Measurements from ENCODE around the gene TCP11. TPM values are rescaled to one million over a fixed set of nuclear protein-coding genes. Genes with fewer than 3 reads are reported as not detected.

Gene TCP11
- total and polyA plus RNA-seq, 5 donors from 2014 or later = not detected

- no peaks in the 10 kb centered on the region for H3K9me3 ChIP-seq (ENCODE audit: control insufficient read depth in 2 of 2, low read length in 2 of 2)
- no peak overlapping the region for H3K27ac ChIP-seq (ENCODE audit: insufficient read depth, low read length, poor library complexity, severe bottlenecking)
- DNase-seq (no peak), ATAC-seq (ENCODE audit: low read depth in 2 of 2) (no peak)
- no peak overlapping the region for H3K4me3 ChIP-seq (ENCODE audit: low read depth, low read length)
- Mint-ChIP-seq H3K27me3 (peaks cover 8% of the 10 kb centered on the region), H3K36me3 (no peaks in the 10 kb centered on the region), H3K27ac (no peak overlapping the region), H3K9me3 (peaks cover 0 to 1% (median 0%) of the 10 kb centered on the region in 7 donors), H3K4me3 (no peak overlapping the region), H3K4me1 (peaks cover 0 to 7% (median 3%) of the 10 kb centered on the region in 4 donors)
- no peaks in the 10 kb centered on the region for H3K36me3 ChIP-seq (ENCODE audit: control insufficient read depth, insufficient read depth, low read length)
- H3K4me1 ChIP-seq (ENCODE audit: control insufficient read depth, insufficient read depth, low read length, poor library complexity, severe bottlenecking) = no peaks in the 10 kb centered on the region
- peaks cover 9% of the 10 kb centered on the region for H3K27me3 ChIP-seq (ENCODE audit: control insufficient read depth, insufficient read depth, low read length)
Measured at GRCh38 chr6:35177596-35177995, 36.5 kb upstream of the TCP11 start.

- Histone ChIP-seq H3K4me3 (ENCODE audit: low read depth, low read length) (no peak overlapping the region), H3K27ac (ENCODE audit: insufficient read depth, low read length, poor library complexity, severe bottlenecking) (no peak overlapping the region), H3K36me3 (ENCODE audit: control insufficient read depth, insufficient read depth, low read length) (no peaks in the 10 kb centered on the region), H3K9me3 (ENCODE audit: control insufficient read depth in 2 of 2, low read length in 2 of 2) (no peaks in the 10 kb centered on the region), H3K4me1 (ENCODE audit: control insufficient read depth, insufficient read depth, low read length, poor library complexity, severe bottlenecking) (no peaks in the 10 kb centered on the region), H3K27me3 (ENCODE audit: control insufficient read depth, insufficient read depth, low read length) (peaks cover 9% of the 10 kb centered on the region)
- ATAC-seq (ENCODE audit: low read depth in 2 of 2) (no peak), DNase-seq (no peak)
- H3K9me3 Mint-ChIP-seq = peaks cover 0 to 3% (median 0%) of the 10 kb centered on the region in 7 donors
- no peaks in the 10 kb centered on the region for H3K36me3 Mint-ChIP-seq
- H3K4me1 Mint-ChIP-seq = peaks cover 0 to 7% (median 3%) of the 10 kb centered on the region in 4 donors
- H3K27me3 Mint-ChIP-seq = peaks cover 8% of the 10 kb centered on the region
- no peak overlapping the region for H3K4me3 Mint-ChIP-seq
- H3K27ac Mint-ChIP-seq = no peak overlapping the region
Measured at GRCh38 chr6:35177157-35177556, 36.0 kb upstream of the TCP11 start.

- Mint-ChIP-seq H3K27ac (no peak overlapping the region), H3K9me3 (peaks cover 0 to 3% (median 0%) of the 10 kb centered on the region in 7 donors), H3K27me3 (peaks cover 8% of the 10 kb centered on the region), H3K4me3 (no peak overlapping the region), H3K4me1 (peaks cover 0 to 7% (median 3%) of the 10 kb centered on the region in 4 donors), H3K36me3 (no peaks in the 10 kb centered on the region)
- ATAC-seq (ENCODE audit: low read depth in 2 of 2) (no peak), DNase-seq (no peak)
- Histone ChIP-seq H3K27ac (ENCODE audit: insufficient read depth, low read length, poor library complexity, severe bottlenecking) (no peak overlapping the region), H3K27me3 (ENCODE audit: control insufficient read depth, insufficient read depth, low read length) (peaks cover 9% of the 10 kb centered on the region), H3K4me1 (ENCODE audit: control insufficient read depth, insufficient read depth, low read length, poor library complexity, severe bottlenecking) (no peaks in the 10 kb centered on the region), H3K4me3 (ENCODE audit: low read depth, low read length) (no peak overlapping the region), H3K36me3 (ENCODE audit: control insufficient read depth, insufficient read depth, low read length) (no peaks in the 10 kb centered on the region), H3K9me3 (ENCODE audit: control insufficient read depth in 2 of 2, low read length in 2 of 2) (no peaks in the 10 kb centered on the region)
Measured at GRCh38 chr6:35176301-35177024, 35.3 kb upstream of the TCP11 start.

- no peaks in the 10 kb centered on the region for H3K36me3 Mint-ChIP-seq
- peaks cover 13% of the 10 kb centered on the region for H3K27me3 Mint-ChIP-seq
- Histone ChIP-seq H3K27me3 (ENCODE audit: control insufficient read depth, insufficient read depth, low read length) (peaks cover 9% of the 10 kb centered on the region), H3K36me3 (ENCODE audit: control insufficient read depth, insufficient read depth, low read length) (no peaks in the 10 kb centered on the region), H3K9me3 (ENCODE audit: control insufficient read depth in 2 of 2, low read length in 2 of 2) (no peaks in the 10 kb centered on the region), H3K4me3 (ENCODE audit: low read depth, low read length) (no peak overlapping the region), H3K4me1 (ENCODE audit: control insufficient read depth, insufficient read depth, low read length, poor library complexity, severe bottlenecking) (no peaks in the 10 kb centered on the region), H3K27ac (ENCODE audit: insufficient read depth, low read length, poor library complexity, severe bottlenecking) (no peak overlapping the region)
- no peak for ATAC-seq (ENCODE audit: low read depth in 2 of 2)
- no peak overlapping the region for H3K4me3 Mint-ChIP-seq
- no peak overlapping the region for H3K27ac Mint-ChIP-seq
- peaks cover 0 to 3% (median 0%) of the 10 kb centered on the region in 7 donors for H3K9me3 Mint-ChIP-seq
- no peak for DNase-seq
- H3K4me1 Mint-ChIP-seq = peaks cover 0 to 7% (median 3%) of the 10 kb centered on the region in 4 donors
Measured at GRCh38 chr6:35174501-35174900, 33.4 kb upstream of the TCP11 start.

- no peak overlapping the region for H3K4me3 Mint-ChIP-seq
- H3K27me3 ChIP-seq (ENCODE audit: control insufficient read depth, insufficient read depth, low read length) = peaks cover 9% of the 10 kb centered on the region
- no peaks in the 10 kb centered on the region for H3K4me1 ChIP-seq (ENCODE audit: control insufficient read depth, insufficient read depth, low read length, poor library complexity, severe bottlenecking)
Measured at GRCh38 chr6:35174088-35174434, 32.9 kb upstream of the TCP11 start.

GRCh38 chr6:35173427-35174087 lies 32.4 kb upstream of the TCP11 start:
- Histone ChIP-seq H3K9me3 (ENCODE audit: control insufficient read depth in 2 of 2, low read length in 2 of 2) (no peaks in the 10 kb centered on the region), H3K4me3 (ENCODE audit: low read depth, low read length) (no peak overlapping the region), H3K27ac (ENCODE audit: insufficient read depth, low read length, poor library complexity, severe bottlenecking) (no peak overlapping the region), H3K4me1 (ENCODE audit: control insufficient read depth, insufficient read depth, low read length, poor library complexity, severe bottlenecking) (no peaks in the 10 kb centered on the region), H3K36me3 (ENCODE audit: control insufficient read depth, insufficient read depth, low read length) (no peaks in the 10 kb centered on the region), H3K27me3 (ENCODE audit: control insufficient read depth, insufficient read depth, low read length) (peaks cover 9% of the 10 kb centered on the region)
- Mint-ChIP-seq H3K36me3 (no peaks in the 10 kb centered on the region), H3K27ac (no peak overlapping the region), H3K9me3 (peaks cover 0 to 5% (median 0%) of the 10 kb centered on the region in 7 donors), H3K4me1 (peaks cover 0 to 7% (median 3%) of the 10 kb centered on the region in 4 donors), H3K27me3 (peaks cover 13% of the 10 kb centered on the region), H3K4me3 (no peak overlapping the region)
- ATAC-seq (ENCODE audit: low read depth in 2 of 2) (peak in 1 of 2 donors; percentile 25), DNase-seq (peak in 1 of 3 donors; percentile 25)

More at GRCh38 chr6:35174088-35174434, 32.9 kb upstream of the TCP11 start:
- no peaks in the 10 kb centered on the region for H3K36me3 ChIP-seq (ENCODE audit: control insufficient read depth, insufficient read depth, low read length)
- Mint-ChIP-seq H3K36me3 (no peaks in the 10 kb centered on the region), H3K9me3 (peaks cover 0 to 3% (median 0%) of the 10 kb centered on the region in 7 donors), H3K27ac (no peak overlapping the region), H3K27me3 (peaks cover 13% of the 10 kb centered on the region), H3K4me1 (peaks cover 0 to 7% (median 3%) of the 10 kb centered on the region in 4 donors)
- no peak overlapping the region for H3K27ac ChIP-seq (ENCODE audit: insufficient read depth, low read length, poor library complexity, severe bottlenecking)
- no peak overlapping the region for H3K4me3 ChIP-seq (ENCODE audit: low read depth, low read length)
- ATAC-seq (ENCODE audit: low read depth in 2 of 2) (no peak), DNase-seq (no peak)
- H3K9me3 ChIP-seq (ENCODE audit: control insufficient read depth in 2 of 2, low read length in 2 of 2) = no peaks in the 10 kb centered on the region

- DNase-seq (no peak), ATAC-seq (ENCODE audit: low read depth in 2 of 2) (no peak)
- no peak overlapping the region for H3K27ac Mint-ChIP-seq
- Histone ChIP-seq H3K36me3 (ENCODE audit: control insufficient read depth, insufficient read depth, low read length) (no peaks in the 10 kb centered on the region), H3K9me3 (ENCODE audit: control insufficient read depth in 2 of 2, low read length in 2 of 2) (no peaks in the 10 kb centered on the region), H3K27me3 (ENCODE audit: control insufficient read depth, insufficient read depth, low read length) (peaks cover 8% of the 10 kb centered on the region), H3K4me3 (ENCODE audit: low read depth, low read length) (no peak overlapping the region), H3K4me1 (ENCODE audit: control insufficient read depth, insufficient read depth, low read length, poor library complexity, severe bottlenecking) (no peaks in the 10 kb centered on the region), H3K27ac (ENCODE audit: insufficient read depth, low read length, poor library complexity, severe bottlenecking) (no peak overlapping the region)
- H3K27me3 Mint-ChIP-seq = peaks cover 13% of the 10 kb centered on the region
- H3K36me3 Mint-ChIP-seq = no peaks in the 10 kb centered on the region
- H3K4me3 Mint-ChIP-seq = no peak overlapping the region
- peaks cover 0 to 7% (median 3%) of the 10 kb centered on the region in 4 donors for H3K4me1 Mint-ChIP-seq
- peaks cover 0 to 5% (median 0%) of the 10 kb centered on the region in 7 donors for H3K9me3 Mint-ChIP-seq
Measured at GRCh38 chr6:35173044-35173426, 31.9 kb upstream of the TCP11 start.

Data from CD4-positive, CD25-positive, alpha-beta regulatory T cell (primary cell).